Mammary epithelial cell (primary cell): ENCODE measurements around the gene ATP10B.

ENCODE experiments used
- EZH2 ChIP-seq: IDR thresholded peaks from 2 replicates; pipeline ENCODE4 v1.6.1; 2012; ENCODE audit warnings: low read length, inconsistent platforms, borderline replicate concordance
- TF ChIP-seq, protein P1 (sequence below), 2 donors: IDR thresholded peaks in 1 of 2; conservative IDR thresholded peaks in 1 of 2; 2 replicates each; pipeline ENCODE4 v1.5.1; 2011 to 2012; ENCODE audit warnings: inconsistent platforms in 2 of 2, low read length in 2 of 2, mild to moderate bottlenecking in 2 of 2, control low read depth in 1 of 2, low read depth in 1 of 2; ENCODE audit not compliant: insufficient read depth in 1 of 2; ENCODE audit errors: extremely low read depth in 1 of 2

DNA sequence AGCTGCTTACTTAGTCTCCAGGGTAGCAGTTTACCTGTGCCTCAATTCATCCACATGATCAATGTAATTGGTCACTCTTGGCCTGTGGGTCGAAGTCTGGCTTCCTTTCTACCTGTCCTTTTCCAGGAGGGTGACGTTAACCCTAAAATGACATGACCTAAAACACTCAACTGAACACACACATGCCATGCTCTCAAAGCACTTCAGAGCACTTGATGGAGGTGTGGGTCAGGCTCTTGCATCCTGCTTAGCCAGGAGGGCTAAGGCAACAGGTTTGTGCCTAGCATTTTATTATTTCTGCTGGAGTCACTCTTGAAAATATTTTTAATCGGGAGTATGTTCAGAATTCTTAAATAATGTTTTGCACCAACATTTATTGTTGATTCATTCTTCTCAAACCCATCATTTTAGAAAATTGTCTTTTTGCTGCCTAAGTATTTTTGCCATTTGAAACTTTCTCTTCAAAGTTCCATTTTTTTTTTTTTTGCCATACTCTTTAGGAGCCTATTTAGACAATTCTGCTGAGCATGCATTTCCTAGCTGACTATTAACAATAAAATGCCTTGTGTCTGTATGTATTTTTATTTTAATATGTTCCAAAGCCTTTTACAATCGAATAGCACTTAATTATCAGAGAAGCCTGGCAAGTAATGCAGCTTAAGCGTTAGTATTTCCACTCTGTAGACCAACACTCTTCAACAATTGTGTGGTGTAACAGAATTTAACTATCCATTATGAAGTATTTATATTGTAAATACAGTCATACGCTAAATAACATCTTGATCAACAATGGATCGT, 59.1 kb downstream of the ATP10B start:
- TF ChIP-seq, protein P1, sequence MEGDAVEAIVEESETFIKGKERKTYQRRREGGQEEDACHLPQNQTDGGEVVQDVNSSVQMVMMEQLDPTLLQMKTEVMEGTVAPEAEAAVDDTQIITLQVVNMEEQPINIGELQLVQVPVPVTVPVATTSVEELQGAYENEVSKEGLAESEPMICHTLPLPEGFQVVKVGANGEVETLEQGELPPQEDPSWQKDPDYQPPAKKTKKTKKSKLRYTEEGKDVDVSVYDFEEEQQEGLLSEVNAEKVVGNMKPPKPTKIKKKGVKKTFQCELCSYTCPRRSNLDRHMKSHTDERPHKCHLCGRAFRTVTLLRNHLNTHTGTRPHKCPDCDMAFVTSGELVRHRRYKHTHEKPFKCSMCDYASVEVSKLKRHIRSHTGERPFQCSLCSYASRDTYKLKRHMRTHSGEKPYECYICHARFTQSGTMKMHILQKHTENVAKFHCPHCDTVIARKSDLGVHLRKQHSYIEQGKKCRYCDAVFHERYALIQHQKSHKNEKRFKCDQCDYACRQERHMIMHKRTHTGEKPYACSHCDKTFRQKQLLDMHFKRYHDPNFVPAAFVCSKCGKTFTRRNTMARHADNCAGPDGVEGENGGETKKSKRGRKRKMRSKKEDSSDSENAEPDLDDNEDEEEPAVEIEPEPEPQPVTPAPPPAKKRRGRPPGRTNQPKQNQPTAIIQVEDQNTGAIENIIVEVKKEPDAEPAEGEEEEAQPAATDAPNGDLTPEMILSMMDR (conservative IDR thresholded peaks at IDR 0.05 in 1 of 2, IDR thresholded peaks at IDR 0.05 in 1 of 2; ENCODE audit: extremely low read depth in 1 of 2, insufficient read depth in 1 of 2, low read depth in 1 of 2, low read length in 2 of 2) = no peak
- no peak for TF ChIP-seq EZH2
